Neural cell (in vitro differentiated cells): ENCODE measurements around the gene SS18L1. TPM values are rescaled to one million over a fixed set of nuclear protein-coding genes. Genes with fewer than 3 reads are reported as not detected.

Experiments used
- H2AFZ ChIP-seq: fragments of 200-600, 300-800 bp; sonication (generic), shearing (Covaris generic); 2 replicates; pipeline ENCODE4 v1.6.0; 2014; ENCODE audit warnings: low read depth, mild to moderate bottlenecking, antibody characterized with exemption, low read length, moderate library complexity
- H3F3A ChIP-seq: fragments of 200-600 bp; shearing (Covaris generic); 2 replicates; pipeline ENCODE4 v1.6.1; 2016; ENCODE audit warnings: mild to moderate bottlenecking, moderate library complexity, mixed read lengths, antibody characterized with exemption, low read length; ENCODE audit not compliant: insufficient read depth, poor library complexity, severe bottlenecking
- H3K27ac ChIP-seq: fragments of 200-600, 300-800 bp; sonication (generic), shearing (Covaris generic); 2 replicates; pipeline ENCODE4 v1.5.1; 2014; ENCODE audit warnings: mild to moderate bottlenecking, low read length, moderate library complexity
- H3K27me3 ChIP-seq: fragments of 300-800, 200-600 bp; sonication (generic), shearing (Covaris generic); 2 replicates; pipeline ENCODE4 v1.6.0; 2014; ENCODE audit warnings: mild to moderate bottlenecking, low read depth, low read length, moderate library complexity; ENCODE audit not compliant: insufficient read depth
- H3K36me3 ChIP-seq: fragments of 300-800, 200-600 bp; sonication (generic), shearing (Covaris generic); 2 replicates; pipeline ENCODE4 v1.5.1; 2014; ENCODE audit warnings: mild to moderate bottlenecking, antibody characterized with exemption, low read length, moderate library complexity; ENCODE audit not compliant: insufficient read depth
- H3K4me2 ChIP-seq: fragments of 300-800, 200-600 bp; sonication (generic), shearing (Covaris generic); 2 replicates; pipeline ENCODE4 v1.6.0; 2014; ENCODE audit warnings: mild to moderate bottlenecking, low read length
- H3K4me3 ChIP-seq: fragments of 300-800, 200-600 bp; sonication (generic), shearing (Covaris generic); 2 replicates; pipeline ENCODE4 v1.5.1; 2014; ENCODE audit warnings: mild to moderate bottlenecking, low read length, moderate library complexity
- H3K79me2 ChIP-seq: fragments of 200-600 bp; shearing (Covaris generic); replicated peaks from 2 replicates; pipeline ENCODE4 v1.6.0; 2014; ENCODE audit warnings: mild to moderate bottlenecking, low read length, moderate library complexity; ENCODE audit not compliant: insufficient read depth
- H3K9ac ChIP-seq: fragments of 300-800, 200-600 bp; sonication (generic), shearing (Covaris generic); 2 replicates; pipeline ENCODE4 v1.6.1; 2016; ENCODE audit warnings: mild to moderate bottlenecking, low read length, mixed read lengths
- H3K9me2 ChIP-seq: fragments of 200-600 bp; shearing (Covaris generic); 2 replicates; pipeline ENCODE4 v1.6.1; 2016; ENCODE audit warnings: mild to moderate bottlenecking, low read length, mixed read lengths; ENCODE audit not compliant: insufficient read depth
- H3K9me3 ChIP-seq: fragments of 200-600, 300-800 bp; sonication (generic), shearing (Covaris generic); 2 replicates; pipeline ENCODE4 v1.6.1; 2016; ENCODE audit warnings: mild to moderate bottlenecking, mixed run types, low read length, moderate library complexity, mixed read lengths
- H4K20me1 ChIP-seq: fragments of 200-600 bp; shearing (Covaris generic); 2 replicates; pipeline ENCODE4 v1.6.1; 2016; ENCODE audit warnings: mild to moderate bottlenecking, mixed run types; ENCODE audit not compliant: insufficient read depth
- CTCF ChIP-seq: fragments of 450-650 bp; IDR thresholded peaks from 2 replicates; pipeline ENCODE4 v1.5.1; 2014; ENCODE audit warnings: antibody characterized with exemption, mild to moderate bottlenecking, moderate library complexity; ENCODE audit not compliant: poor library complexity, severe bottlenecking
- EP300 ChIP-seq: fragments of 450-650 bp; conservative IDR thresholded peaks from 2 replicates; pipeline ENCODE4 v1.6.1; 2014; ENCODE audit warnings: antibody characterized with exemption, mild to moderate bottlenecking, moderate library complexity; ENCODE audit not compliant: poor library complexity, severe bottlenecking
- EZH2 ChIP-seq: fragments of 200-600, 300-800 bp; shearing (Covaris generic), sonication (generic); IDR thresholded peaks from 2 replicates; pipeline ENCODE4 v1.6.1; 2014; ENCODE audit warnings: antibody characterized with exemption, low read length, borderline replicate concordance, mild to moderate bottlenecking; ENCODE audit not compliant: insufficient read depth, poor library complexity, severe bottlenecking
- MXI1 ChIP-seq: fragments of 450-650 bp; conservative IDR thresholded peaks from 2 replicates; pipeline ENCODE4 v1.6.1; 2014; ENCODE audit warnings: antibody characterized with exemption, mild to moderate bottlenecking; ENCODE audit not compliant: poor library complexity, severe bottlenecking
- POLR2AphosphoS5 ChIP-seq: IDR thresholded peaks from 2 replicates; pipeline ENCODE4 v1.6.1; 2012
- RAD21 ChIP-seq: fragments of 450-650 bp; conservative IDR thresholded peaks from 2 replicates; pipeline ENCODE4 v1.6.1; 2014; ENCODE audit warnings: antibody characterized with exemption, mild to moderate bottlenecking, moderate library complexity
- REST ChIP-seq: IDR thresholded peaks from 2 replicates; pipeline ENCODE4 v1.6.1; 2012; ENCODE audit warnings: borderline replicate concordance
- SMC3 ChIP-seq: fragments of 450-650 bp; conservative IDR thresholded peaks from 2 replicates; pipeline ENCODE4 v1.6.1; 2014; ENCODE audit warnings: antibody characterized with exemption, mild to moderate bottlenecking, moderate library complexity; ENCODE audit not compliant: poor library complexity
- TAF1 ChIP-seq: IDR thresholded peaks from 2 replicates; pipeline ENCODE4 v1.6.1; 2012; ENCODE audit warnings: low read depth
- polyA minus RNA-seq: library from RNA; depleted of rRNA, polyadenylated mRNA; stranded (reverse); fragments of >200 nt; gene quantifications from 2 replicates; pipeline ENCODE4 v1.2.3, GENCODE V29; 2014
- polyA plus RNA-seq: library from polyadenylated mRNA; depleted of rRNA; stranded (reverse); fragments of >200 nt; gene quantifications from 2 replicates; pipeline ENCODE4 v1.2.3, GENCODE V29; 2014

The SS18L1 gene
- polyA plus RNA-seq (117 and 132 TPM in 2 replicates), polyA minus RNA-seq (119 and 121 TPM in 2 replicates)

- no peak within 1 kb of the TSS for H2AFZ ChIP-seq
- peaks cover 51% of the 10 kb centered on the region for H4K20me1 ChIP-seq
- peaks cover 78% of the 10 kb centered on the region for H3K79me2 ChIP-seq
- H3K4me3 ChIP-seq = peak within 1 kb of the TSS; percentile 95
- peak within 1 kb of the TSS; percentile 84 for H3K9ac ChIP-seq
- H3K4me2 ChIP-seq = peak within 1 kb of the TSS; percentile 88
- H3F3A ChIP-seq = peaks cover 7% of the 10 kb centered on the region
- peak within 1 kb of the TSS; percentile 88 for H3K27ac ChIP-seq
- H3K9me2 ChIP-seq = no peaks in the 10 kb centered on the region
- TF ChIP-seq EP300 (peak; percentile 51), REST (no peak), EZH2 (no peak), RAD21 (peak; percentile 23), MXI1 (peak; percentile 79), TAF1 (peak; percentile 82), CTCF (no peak), POLR2AphosphoS5 (peak; percentile 88), SMC3 (peak; percentile 20)
- no peaks in the 10 kb centered on the region for H3K9me3 ChIP-seq
- peaks cover 10% of the 10 kb centered on the region for H3K36me3 ChIP-seq
- H3K27me3 ChIP-seq = no peaks in the 10 kb centered on the region
These were observed at the start of gene SS18L1, which contains the start of gene PSMA7 for GRCh38 chr20:62143081-62143956. SS18L1 (plus strand) TSS chr20:62143769; CDS start chr20:62143821, 52 bp downstream. PSMA7 (minus strand) TSS chr20:62143394; CDS start chr20:62143303, 91 bp downstream.

GRCh38 chr20:62096421-62097380, 46.9 kb upstream of the SS18L1 start:
- no peaks in the 10 kb centered on the region for H3K36me3 ChIP-seq
- no peak overlapping the region for H3K27ac ChIP-seq
- H3K4me2 ChIP-seq = no peak overlapping the region
- H3K4me3 ChIP-seq = no peak overlapping the region
- H3K9me3 ChIP-seq = no peaks in the 10 kb centered on the region
- H3K27me3 ChIP-seq = no peaks in the 10 kb centered on the region
- H2AFZ ChIP-seq = no peak overlapping the region
- no peaks in the 10 kb centered on the region for H3K79me2 ChIP-seq
- no peaks in the 10 kb centered on the region for H3K9me2 ChIP-seq
- H3K9ac ChIP-seq = no peak overlapping the region
- H3F3A ChIP-seq = no peaks in the 10 kb centered on the region
- TF ChIP-seq EZH2 (no peak), EP300 (no peak), POLR2AphosphoS5 (no peak), SMC3 (no peak), RAD21 (no peak)
- no peaks in the 10 kb centered on the region for H4K20me1 ChIP-seq
